Bronchial smooth muscle cell (primary cell): ENCODE results near the gene MIEF1. TPM values are rescaled to one million over a fixed set of nuclear protein-coding genes. Genes with fewer than 3 reads are reported as not detected.

Experiments
- total RNA-seq: library from RNA; depleted of rRNA; stranded (reverse); fragments of >200 nt; gene quantifications from 2 replicates; pipeline ENCODE4 v1.2.1, GENCODE V29; 2014

MIEF1 gene
- 12.1 and 13.9 TPM in 2 replicates for total RNA-seq

GRCh38 chr22:39502109-39502788, at the start of gene MIEF1:
Gene MIEF1 (plus strand): TSS chr22:39502290. CDS start chr22:39511295, 9,005 bp downstream.

GRCh38 chr22:39456522-39457197, 45.4 kb upstream of the MIEF1 start, which contains the start of gene MGAT3:
Gene MGAT3 (plus strand): TSS chr22:39457012. CDS start chr22:39487348, 30,336 bp downstream.

GRCh38 chr22:39520226-39521105, 18.4 kb downstream of the MIEF1 start, which contains the start of gene ATF4:
Gene ATF4 (plus strand): TSS chr22:39520562. CDS start chr22:39521446, 884 bp downstream.

GRCh38 chr22:39532215-39533073, 30.4 kb downstream of the MIEF1 start, which contains the start of gene RPS19BP1:
Gene RPS19BP1 (minus strand): TSS chr22:39532748. CDS start chr22:39532738, 10 bp downstream.

Other genes starting within 250 kb of the MIEF1 start
- 3,454 and 5,569 TPM in 2 replicates for gene RPL3, start 182.7 kb upstream of the MIEF1 start, total RNA-seq
- gene SYNGR1, start 152.3 kb upstream of the MIEF1 start, total RNA-seq = 5.4 and 10.0 TPM in 2 replicates
- 14.0 and 18.7 TPM in 2 replicates for gene TAB1, start 102.5 kb upstream of the MIEF1 start, total RNA-seq
- under 0.01 TPM in 1 of 2 replicates, not detected in the other for gene MGAT3, start 45.3 kb upstream of the MIEF1 start, total RNA-seq
- gene ATF4, start 18.3 kb downstream of the MIEF1 start, total RNA-seq = 141 and 225 TPM in 2 replicates
- 25.2 and 40.8 TPM in 2 replicates for gene RPS19BP1, start 30.5 kb downstream of the MIEF1 start, total RNA-seq
- gene CACNA1I, start 68.5 kb downstream of the MIEF1 start, total RNA-seq = under 0.01 TPM in 2 replicates